ENCODE data around the gene ACSF3.
"Not testable (repeated sequence)": the region's sequence is repeated elsewhere in the genome, so short reads cannot be mapped to it uniquely, and the experiment has no call there.

ACSF3 gene

DNA sequence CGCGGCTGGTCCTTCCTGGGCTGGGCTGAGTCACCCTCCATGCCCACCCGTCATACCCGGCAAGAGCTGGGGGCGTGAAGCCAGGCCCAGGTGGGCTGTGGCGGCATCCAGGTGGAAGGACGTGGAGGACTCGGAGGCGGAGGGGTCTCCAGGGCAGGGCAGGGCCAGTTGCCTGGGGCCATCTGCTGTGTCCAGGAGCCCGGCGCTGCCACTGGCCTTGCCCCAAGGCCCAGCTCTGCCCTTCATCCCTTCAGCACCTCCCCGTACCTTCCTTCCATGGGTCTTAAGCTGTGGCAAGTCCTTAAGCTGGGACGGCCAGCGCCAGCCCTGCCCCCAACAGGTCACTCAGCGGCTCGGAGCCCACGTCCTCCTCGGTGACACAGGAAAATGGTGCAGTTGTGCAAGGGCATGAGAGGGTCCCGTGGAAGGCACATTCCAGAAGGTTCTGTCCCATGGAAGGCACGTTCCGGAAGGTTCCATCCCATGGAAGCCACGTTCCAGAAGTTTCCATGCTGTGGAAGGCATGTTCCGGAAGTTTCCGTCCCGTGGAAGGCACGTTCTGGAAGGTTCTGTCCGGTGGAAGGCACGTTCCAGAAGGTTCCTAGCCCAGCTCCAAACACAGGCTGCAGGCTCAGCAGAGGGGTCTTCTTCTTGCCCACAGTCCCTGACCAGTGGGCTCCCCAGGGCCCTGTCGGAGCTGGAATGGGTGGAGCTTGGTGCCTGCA, 67.5 kb downstream of the ACSF3 start:
- no peak for DNase-seq (ENCODE audit: low read depth in 2 of 2)

DNA sequence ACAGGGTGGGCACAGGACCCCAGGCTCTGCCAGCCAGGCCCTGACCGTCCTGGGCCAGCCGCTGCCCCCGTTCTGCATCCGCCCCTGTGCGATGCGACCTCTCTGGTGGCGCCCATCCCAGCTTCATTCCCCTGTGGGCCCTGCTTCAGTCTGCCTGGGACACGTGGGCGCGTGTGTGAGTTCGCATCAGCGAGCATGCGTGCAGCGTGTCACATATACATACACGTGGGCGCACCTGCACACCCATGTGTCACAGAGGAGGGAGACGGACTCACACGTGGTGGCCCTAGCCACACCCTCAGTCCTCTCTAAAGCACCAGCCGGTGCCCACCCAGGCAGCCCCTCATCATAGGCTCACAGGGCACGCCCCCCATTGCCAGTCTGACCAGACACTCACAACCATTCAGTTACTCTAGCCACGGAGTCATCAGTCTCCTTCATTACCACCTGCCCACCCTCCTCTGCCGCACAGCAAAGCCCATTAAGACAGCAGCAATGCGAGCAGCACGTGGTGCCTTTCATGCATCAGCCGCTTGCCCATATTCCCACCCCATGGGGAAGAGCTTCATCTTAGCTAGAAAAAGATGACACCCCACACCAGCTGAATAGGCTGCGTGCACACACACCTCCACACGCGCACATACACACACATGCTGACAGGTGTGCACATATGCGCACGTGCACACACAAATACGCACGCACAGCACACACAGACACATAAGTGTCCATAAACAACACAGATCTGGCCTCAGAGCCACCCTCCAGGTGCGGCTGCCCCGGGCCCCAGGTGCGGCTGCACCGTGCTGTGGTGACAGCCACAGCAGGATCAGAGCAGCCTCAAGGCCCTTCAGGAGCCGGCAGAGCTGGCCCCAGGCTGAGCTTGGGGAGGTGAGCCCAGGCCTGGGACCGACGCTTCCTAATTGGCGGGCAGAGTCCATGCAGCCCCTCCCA, 68.4 kb downstream of the ACSF3 start:
- DNase-seq (ENCODE audit: low read depth in 2 of 2) = no peak

DNA sequence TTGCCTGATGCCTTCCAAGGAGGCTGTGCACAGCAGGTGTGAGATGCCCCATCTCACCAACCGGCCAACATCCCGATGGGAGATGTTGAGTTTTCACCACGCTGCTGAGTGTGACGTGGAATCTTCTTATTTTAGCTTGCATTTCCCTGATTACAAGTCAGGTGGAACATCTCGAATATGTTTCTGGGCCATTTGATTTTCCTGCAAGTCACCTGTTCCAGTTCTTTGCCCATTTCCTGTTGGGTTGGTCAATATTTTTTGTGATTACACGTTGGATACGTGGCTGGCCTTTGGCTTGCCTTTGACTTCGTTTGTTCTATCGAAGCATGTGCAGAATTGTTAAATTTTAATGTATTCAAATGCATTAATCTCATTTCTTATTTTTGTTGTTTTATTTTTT, 69.6 kb downstream of the ACSF3 start:
- DNase-seq (ENCODE audit: low read depth in 2 of 2) = no peak

GRCh38 chr16:89164436-89164835, 70.8 kb downstream of the ACSF3 start:
- no peak for DNase-seq (ENCODE audit: low read depth in 2 of 2)

DNA sequence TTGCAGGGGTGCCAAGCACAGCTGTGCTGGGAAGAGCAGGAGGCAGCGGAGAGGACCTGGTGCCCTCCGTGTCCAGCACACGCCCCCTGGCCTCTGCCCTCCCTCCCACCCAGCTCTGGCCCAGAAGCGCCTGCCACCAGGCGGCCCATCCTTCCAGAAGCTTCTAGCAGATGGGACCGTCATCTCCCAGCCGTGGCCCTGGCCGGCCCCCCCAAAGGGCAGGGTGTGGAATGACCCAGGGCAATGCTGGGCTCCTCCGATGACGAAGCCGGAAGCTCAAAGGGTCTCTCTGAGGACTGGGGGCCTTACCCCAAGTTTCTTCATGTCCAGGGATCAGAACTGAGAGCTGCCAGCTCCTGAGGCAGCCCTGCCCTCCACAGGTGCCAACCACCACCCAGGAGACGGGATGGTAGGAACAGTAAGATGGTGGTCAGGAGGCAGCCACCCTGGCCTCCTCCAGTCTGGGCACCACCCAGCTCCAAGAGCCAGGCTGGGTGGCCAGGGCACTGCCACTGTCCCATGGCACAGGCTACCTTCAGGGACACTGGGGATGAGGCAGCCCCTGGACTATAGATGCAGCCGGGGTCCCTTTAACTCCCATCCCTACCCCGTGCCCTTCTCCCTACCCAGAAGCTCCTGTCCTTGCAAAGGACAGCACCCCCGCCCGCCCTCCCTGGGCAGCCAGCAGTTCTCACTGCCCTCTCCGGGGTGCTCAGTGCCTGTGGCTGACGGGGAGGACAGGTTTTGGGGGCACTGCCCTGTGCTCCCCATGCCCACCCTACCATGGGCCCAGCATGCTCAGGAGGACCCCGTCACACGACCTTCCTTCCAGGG, 71.4 kb downstream of the ACSF3 start:
- DNase-seq (ENCODE audit: low read depth in 2 of 2) = no peak

- DNase-seq (ENCODE audit: low read depth in 2 of 2) = not testable (repeated sequence)
Observed at GRCh38 chr16:89165681-89165979, 72.0 kb downstream of the ACSF3 start.

DNA sequence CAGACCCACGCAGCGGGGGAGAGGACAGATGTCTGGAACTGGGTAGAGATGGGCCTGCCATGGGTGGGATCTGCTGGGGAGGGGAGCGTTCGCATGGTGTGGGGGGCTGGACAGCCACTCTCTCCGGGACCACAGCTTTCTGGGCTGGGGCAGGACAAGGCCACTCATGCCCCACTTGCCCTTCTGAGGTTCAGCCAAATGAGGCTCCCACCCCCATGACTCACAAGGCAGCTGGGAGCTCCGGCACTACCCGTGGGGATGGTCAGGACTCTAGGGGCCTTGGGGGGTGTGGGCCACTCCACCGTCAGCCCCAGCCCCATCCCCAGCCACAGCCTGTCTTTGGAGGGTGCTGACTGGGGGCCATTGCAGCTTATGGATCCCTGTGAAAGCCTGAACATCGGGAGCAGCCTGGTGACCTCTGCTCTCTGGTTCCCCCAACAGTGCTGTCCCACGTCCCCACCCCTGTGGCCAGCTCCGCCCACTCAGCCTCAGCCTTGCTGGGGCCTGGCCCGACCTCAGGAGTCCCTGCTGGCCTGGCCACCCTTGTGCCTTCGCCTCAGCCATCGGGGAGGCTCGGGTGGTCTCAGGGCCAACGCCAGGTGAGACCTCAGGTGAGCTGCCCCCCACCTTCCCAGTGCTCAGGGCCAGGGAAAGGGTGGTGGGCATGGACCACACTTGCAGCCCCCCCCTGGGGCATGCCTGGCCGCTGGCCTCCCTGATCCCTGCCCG, 73.2 kb downstream of the ACSF3 start:
- no peak for DNase-seq (ENCODE audit: low read depth in 2 of 2)

DNA sequence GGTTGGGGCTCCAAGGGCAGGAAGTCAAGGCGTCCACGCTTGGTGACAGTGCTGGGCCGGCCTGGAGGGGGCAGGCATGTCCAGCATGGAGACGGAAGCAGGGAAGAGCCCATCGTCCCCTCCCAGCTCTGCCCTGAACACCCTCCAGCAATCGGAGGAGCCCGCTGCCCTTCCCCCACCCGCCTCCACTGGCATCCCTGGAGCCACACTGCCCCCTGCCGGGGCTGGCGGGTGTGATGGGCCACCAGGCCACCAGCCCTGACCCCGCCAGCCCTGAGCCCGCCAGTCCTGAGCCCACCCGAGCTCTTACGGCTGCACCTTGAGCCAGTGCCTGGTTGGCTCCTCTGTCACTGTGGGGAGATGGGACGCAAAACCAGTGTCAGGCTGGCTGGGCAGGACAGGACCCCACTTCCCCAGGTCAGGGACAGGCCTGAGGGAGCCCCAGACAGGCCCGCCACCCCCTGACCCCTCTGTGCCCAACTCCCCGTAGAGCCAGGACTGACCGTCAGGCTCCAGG, 73.8 kb downstream of the ACSF3 start:
- peak; percentile 90 to 91 for DNase-seq (ENCODE audit: low read depth in 2 of 2)

DNA sequence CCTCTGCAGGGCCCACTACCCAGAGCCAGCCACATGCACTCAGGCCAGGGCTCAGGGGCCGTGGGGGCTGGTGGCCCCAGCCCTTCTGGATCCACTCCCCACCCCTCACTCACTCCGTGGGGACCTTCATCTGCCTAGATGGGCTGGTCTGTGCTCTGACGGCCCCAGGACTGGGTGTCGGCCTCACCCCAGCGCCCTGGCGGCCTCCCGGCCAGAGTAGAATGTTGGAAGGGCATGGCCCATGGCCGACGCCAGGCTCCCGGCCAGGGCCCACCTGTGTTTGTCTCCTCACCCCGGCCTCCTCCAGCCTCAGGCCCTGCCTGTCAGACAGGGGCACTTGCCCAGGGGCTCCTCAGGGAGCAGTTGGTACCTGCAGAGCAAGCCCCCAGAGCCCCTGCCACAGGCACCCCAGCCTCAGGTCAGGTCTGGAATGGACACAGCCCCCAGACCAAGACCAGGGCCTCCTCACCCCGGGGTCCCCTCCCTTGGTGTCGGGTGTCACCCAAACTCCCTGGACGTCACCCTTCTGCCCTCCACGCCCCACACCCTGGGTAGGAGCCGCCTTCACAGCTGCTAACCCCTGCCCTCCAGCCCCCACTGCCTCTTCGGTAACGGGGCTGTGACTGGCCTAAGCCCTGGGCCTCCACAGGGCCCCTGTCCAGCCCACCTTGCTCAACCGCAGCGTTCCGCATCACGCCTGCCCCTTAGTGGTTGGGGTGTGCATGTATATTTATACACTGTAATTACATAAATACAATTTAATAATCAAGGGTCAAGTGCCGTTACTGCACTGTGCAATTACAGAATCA, 74.9 kb downstream of the ACSF3 start:
- DNase-seq (ENCODE audit: low read depth in 2 of 2) = no peak

DNA sequence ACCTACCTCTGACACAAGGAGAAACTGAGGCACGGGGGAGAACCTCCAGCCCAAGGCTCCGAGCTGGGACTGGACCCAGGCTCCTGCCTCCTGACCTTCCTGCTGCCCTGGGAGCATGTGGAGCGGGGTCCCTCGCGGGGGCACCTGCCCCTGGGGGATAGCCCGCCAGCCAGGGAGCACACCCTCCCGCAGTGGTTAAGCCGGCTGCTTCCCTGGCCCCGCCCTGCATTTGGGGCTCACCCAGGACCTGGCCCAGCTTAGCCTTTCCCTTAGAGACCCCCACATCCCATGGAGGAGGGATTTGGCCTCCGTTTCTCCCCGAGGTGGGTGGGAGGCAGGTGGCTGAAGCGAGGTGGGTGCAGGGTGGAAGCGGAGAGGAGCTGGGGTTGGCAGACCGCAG, 76.1 kb downstream of the ACSF3 start:
- no peak for DNase-seq (ENCODE audit: low read depth in 2 of 2)

DNA sequence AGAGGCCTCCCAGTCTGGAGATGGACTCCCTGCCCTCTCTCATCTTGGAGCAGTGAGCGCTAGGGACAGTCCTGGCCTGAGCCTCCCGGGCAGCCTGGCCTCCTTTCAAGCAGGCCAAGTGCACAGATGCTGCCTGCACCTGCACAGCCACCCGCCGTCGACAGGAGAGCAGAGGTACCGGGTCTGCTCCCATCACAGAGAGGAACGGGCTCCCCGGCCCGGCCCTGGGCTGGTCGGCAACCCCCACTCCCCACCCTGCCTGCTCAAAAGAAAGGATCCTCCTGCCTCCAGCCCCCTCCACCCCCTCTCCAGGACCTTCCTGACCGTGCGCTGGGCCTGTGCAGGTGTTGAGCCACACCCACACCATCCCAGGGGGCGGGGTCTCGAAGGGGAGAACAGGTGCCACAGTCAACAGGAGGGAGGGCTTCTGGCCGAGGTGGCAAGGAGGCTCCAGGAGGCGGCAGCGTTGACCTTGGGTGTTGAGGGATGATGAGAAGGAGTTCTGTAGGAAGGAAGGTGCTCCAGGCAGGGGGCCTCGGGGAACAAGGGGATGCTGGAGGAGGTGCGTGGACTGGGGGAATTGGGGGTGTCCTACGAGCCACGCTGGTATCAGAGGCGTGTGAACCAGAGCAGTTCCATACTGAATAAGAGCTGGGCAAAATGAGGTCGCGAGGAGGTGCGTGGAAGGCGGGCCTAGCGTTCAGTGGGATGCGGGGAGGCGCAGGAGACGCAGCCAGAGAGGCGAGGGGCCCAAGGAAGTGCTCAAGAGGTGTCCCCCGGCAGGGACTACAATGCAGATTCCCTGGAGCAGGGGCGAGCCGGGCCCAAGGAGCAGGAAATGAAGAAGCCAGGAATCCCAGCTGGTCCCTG, 76.9 kb downstream of the ACSF3 start:
- no peak for DNase-seq (ENCODE audit: low read depth in 2 of 2)

GRCh38 chr16:89171216-89172170, 77.8 kb downstream of the ACSF3 start, which contains the start of gene CDH15:
CDH15 (plus strand) TSS chr16:89171748; CDS start chr16:89171832, 84 bp downstream.
- peak; percentile 94 to 96 for DNase-seq (ENCODE audit: low read depth in 2 of 2)

- no peak for DNase-seq (ENCODE audit: low read depth in 2 of 2)
Observed at GRCh38 chr16:89172171-89172527, 78.5 kb downstream of the ACSF3 start.

- no peak for DNase-seq (ENCODE audit: low read depth in 2 of 2)
Observed at GRCh38 chr16:89172528-89173173, 79.0 kb downstream of the ACSF3 start.

- DNase-seq (ENCODE audit: low read depth in 2 of 2) = no peak
Observed at GRCh38 chr16:89173174-89173921, 79.7 kb downstream of the ACSF3 start.

- DNase-seq (ENCODE audit: low read depth in 2 of 2) = no peak
Observed at GRCh38 chr16:89174055-89174827, 80.6 kb downstream of the ACSF3 start.

All from stimulated activated CD4-positive, alpha-beta T cell treated with anti-CD3 and anti-CD28 coated beads, Interleukin-1b, Interleukin-23, amount 100 ng/mL, for 4 hours (primary cell).